GM19043 (cell line): ENCODE data around the gene VIL1.

Experiments
- ATAC-seq: cut with Tn5 transposase; IDR thresholded peaks from one replicate; pipeline ENCODE4 v1.9.1; 2021; ENCODE audit warnings: low read depth; ENCODE audit not compliant: unreplicated experiment

VIL1 gene

GRCh38 chr2:218435003-218435982 lies 16.4 kb downstream of the VIL1 start:
- ATAC-seq: no peak

GRCh38 chr2:218436992-218437391 lies 18.1 kb downstream of the VIL1 start:
- no peak for ATAC-seq

DNA sequence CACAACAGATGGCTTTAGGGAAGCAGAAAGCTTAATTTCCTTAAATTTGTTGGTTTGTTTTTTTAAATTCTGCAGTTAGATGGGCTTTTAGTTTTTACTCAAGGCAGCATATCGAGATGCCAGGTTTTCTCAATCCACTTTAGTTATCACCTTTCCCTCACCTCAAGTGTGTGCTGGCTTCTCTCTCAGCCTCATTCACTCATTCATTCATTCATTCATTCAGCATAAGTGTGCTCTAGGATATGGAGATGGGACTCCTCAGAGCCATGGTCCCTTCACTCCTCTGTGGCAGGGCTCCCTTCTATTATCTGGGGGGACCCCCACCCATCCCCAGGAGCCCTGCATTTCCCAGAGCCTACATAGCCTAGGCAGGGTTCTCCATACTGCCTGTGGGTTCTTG lies 19.0 kb downstream of the VIL1 start:
- ATAC-seq: no peak

- no peak for ATAC-seq
Observed at GRCh38 chr2:218438596-218438995, 19.7 kb downstream of the VIL1 start.

GRCh38 chr2:218444692-218445357 lies 25.9 kb downstream of the VIL1 start:
- no peak for ATAC-seq

- ATAC-seq: no peak
Observed at GRCh38 chr2:218445602-218446001, 26.7 kb downstream of the VIL1 start.

GRCh38 chr2:218446547-218446946 lies 27.6 kb downstream of the VIL1 start:
- ATAC-seq: no peak

DNA sequence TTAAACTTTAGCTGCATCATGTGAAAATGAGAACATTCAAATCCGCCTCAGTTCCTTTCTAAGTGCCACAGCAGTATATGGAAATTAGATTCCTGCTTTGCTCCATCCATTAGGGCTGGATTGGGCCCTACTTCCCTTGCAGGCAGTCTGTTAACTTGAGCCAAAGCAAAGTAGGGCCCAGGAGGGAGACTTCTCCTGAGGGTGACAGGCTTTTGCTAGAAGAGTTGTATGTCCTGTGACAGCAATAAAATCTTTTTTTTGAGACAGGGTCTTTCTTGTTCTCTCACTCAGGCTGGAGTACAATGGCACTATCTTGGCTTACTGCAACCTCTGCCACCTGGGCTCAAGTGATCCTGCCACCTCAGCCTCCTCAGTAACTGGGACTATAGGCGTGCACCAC lies 28.1 kb downstream of the VIL1 start:
- no peak for ATAC-seq

- no peak for ATAC-seq
Observed at GRCh38 chr2:218448934-218449333, 30.0 kb downstream of the VIL1 start.

- ATAC-seq: no peak
Observed at GRCh38 chr2:218452079-218452478, 33.2 kb downstream of the VIL1 start.

- no peak for ATAC-seq
Observed at GRCh38 chr2:218456849-218457248, 37.9 kb downstream of the VIL1 start.

DNA sequence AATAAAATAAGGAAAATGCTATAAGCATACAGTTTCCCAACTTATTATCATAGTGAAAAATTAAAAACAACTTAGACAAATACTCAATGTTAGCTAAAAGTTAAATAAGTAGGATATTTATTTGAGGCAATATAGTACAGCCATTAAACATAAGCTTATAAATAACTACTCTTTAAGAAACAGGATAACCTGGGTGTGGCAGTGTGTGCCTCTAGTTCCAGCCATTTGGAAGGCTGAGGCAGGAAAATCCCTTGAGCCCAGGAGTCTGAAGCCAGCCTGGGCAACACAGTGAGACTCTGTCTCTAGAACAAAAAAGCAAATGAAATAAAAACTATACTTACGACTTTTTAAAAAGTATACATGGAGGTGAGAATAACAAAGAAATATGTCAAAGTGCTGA lies 39.7 kb downstream of the VIL1 start:
- no peak for ATAC-seq

GRCh38 chr2:218465987-218466633 lies 47.2 kb downstream of the VIL1 start:
- no peak for ATAC-seq

- no peak for ATAC-seq
Observed at GRCh38 chr2:218470448-218470847, 51.5 kb downstream of the VIL1 start.

- ATAC-seq: no peak
Observed at GRCh38 chr2:218471036-218471435, 52.1 kb downstream of the VIL1 start.

GRCh38 chr2:218471982-218472381 lies 53.1 kb downstream of the VIL1 start:
- ATAC-seq: no peak

GRCh38 chr2:218472988-218473387 lies 54.1 kb downstream of the VIL1 start:
- ATAC-seq: no peak

GRCh38 chr2:218474527-218474926 lies 55.6 kb downstream of the VIL1 start:
- ATAC-seq: no peak

DNA sequence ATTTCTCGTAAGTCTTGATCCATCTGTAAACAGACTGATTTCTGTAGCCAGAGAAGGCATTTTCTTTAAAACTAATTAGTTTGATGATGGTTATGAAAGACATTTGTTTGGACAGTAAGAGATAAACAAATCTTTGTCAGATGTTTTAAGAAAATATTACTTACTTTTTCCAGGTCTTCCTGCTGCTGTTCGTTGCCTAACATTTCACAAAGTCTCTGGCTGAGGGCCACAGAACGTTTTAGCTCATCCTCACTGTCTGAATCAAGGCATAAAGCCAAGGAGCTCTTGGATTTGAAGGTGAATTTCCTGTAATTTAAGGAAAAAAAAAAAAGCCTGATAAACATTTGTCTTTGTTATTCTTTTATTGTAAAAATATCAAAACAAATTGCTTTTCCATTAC lies 57.8 kb downstream of the VIL1 start:
- ATAC-seq: no peak

DNA sequence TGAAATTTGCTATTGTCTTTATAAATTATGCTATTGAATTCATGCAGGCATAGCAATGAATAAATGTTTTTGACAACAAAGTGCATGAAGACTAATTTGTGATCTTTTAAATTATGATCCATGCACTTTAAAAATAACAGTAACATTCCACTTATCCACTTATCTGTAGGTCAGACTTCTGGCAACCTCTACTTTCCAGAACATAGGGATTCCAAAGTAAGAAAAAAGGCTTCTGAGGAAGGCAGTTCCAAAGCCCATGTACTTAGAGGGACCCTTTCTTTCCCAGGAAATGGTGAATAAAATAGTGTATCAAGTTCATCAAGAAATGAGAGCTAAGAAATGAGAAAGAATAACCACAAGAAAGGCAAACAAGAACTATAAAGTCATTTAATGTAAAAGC lies 58.3 kb downstream of the VIL1 start:
- no peak for ATAC-seq

DNA sequence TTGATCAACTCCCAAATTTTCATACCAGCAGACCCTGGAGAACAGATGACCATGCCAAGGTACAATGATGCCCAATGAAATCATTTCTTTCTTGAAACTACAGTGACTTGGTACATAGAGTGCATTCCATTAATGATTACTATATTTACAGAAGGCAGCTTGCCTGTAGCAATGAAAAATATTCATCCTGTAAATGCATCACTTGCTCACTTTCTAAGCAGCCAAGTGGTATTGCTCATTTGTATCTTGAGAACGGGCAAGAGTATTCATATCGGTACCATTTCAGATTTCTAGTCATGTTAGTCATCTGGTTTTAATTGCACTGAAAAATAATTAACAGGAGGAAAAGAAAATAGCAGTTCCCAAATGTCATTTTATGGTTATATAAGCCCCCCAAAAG lies 59.6 kb downstream of the VIL1 start:
- no peak for ATAC-seq
